ENCODE results near the gene SERPINI1. TPM values are rescaled to one million over a fixed set of nuclear protein-coding genes. Genes with fewer than 3 reads are reported as not detected.
"Not testable (repeated sequence)": the region's sequence is repeated elsewhere in the genome, so short reads cannot be mapped to it uniquely, and the experiment has no call there.

Gene SERPINI1
- polyA plus RNA-seq, 12 donors = 6.0 to 17.3 (median 9.2) TPM; not detected in 2

GRCh38 chr3:167785790-167786189, 50.3 kb downstream of the SERPINI1 start:
- DNase-seq = no peak

GRCh38 chr3:167787440-167787839, 51.9 kb downstream of the SERPINI1 start:
- DNase-seq = no peak

- DNase-seq = no peak
Observed at GRCh38 chr3:167798443-167798842, 62.9 kb downstream of the SERPINI1 start.

- no peak for DNase-seq
Observed at GRCh38 chr3:167808910-167809309, 73.4 kb downstream of the SERPINI1 start.

GRCh38 chr3:167810236-167810635, 74.7 kb downstream of the SERPINI1 start:
- DNase-seq = no peak

GRCh38 chr3:167811031-167811430, 75.5 kb downstream of the SERPINI1 start:
- DNase-seq = peak; percentile 29

- DNase-seq = no peak
Observed at GRCh38 chr3:167813169-167814123, 77.9 kb downstream of the SERPINI1 start.

GRCh38 chr3:167814441-167814951, 79.0 kb downstream of the SERPINI1 start:
- DNase-seq = peak; percentile 59

- no peak for DNase-seq
Observed at GRCh38 chr3:167816953-167817352, 81.4 kb downstream of the SERPINI1 start.

- DNase-seq = no peak
Observed at GRCh38 chr3:167820102-167820865, 84.8 kb downstream of the SERPINI1 start.

GRCh38 chr3:167821248-167821805, 85.8 kb downstream of the SERPINI1 start:
- DNase-seq = no peak

- no peak for DNase-seq
Observed at GRCh38 chr3:167823738-167824137, 88.2 kb downstream of the SERPINI1 start.

- not testable (repeated sequence) for DNase-seq
Observed at GRCh38 chr3:167827588-167827987, 92.1 kb downstream of the SERPINI1 start.

- DNase-seq = no peak
Observed at GRCh38 chr3:167829071-167829470, 93.5 kb downstream of the SERPINI1 start.

GRCh38 chr3:167830007-167830406, 94.5 kb downstream of the SERPINI1 start:
- no peak for DNase-seq

- no peak for DNase-seq
Observed at GRCh38 chr3:167835359-167835758, 99.8 kb downstream of the SERPINI1 start.

- no peak for DNase-seq
Observed at GRCh38 chr3:167835953-167836352, 100.4 kb downstream of the SERPINI1 start.

- DNase-seq = no peak
Observed at GRCh38 chr3:167837466-167837865, 101.9 kb downstream of the SERPINI1 start.

GRCh38 chr3:167839460-167840134, 104.1 kb downstream of the SERPINI1 start:
- DNase-seq = no peak

GRCh38 chr3:167840247-167840646, 104.7 kb downstream of the SERPINI1 start:
- no peak for DNase-seq

- DNase-seq = no peak
Observed at GRCh38 chr3:167843481-167843880, 108.0 kb downstream of the SERPINI1 start.

- DNase-seq = no peak
Observed at GRCh38 chr3:167843886-167844285, 108.4 kb downstream of the SERPINI1 start.
